H1 (cell line): ENCODE results near the gene MAP1B. TPM values are rescaled to one million over a fixed set of nuclear protein-coding genes. Genes with fewer than 3 reads are reported as not detected.

Experiments used
- CEBPB ChIP-seq: IDR thresholded peaks from 2 replicates; pipeline ENCODE4 v1.6.1; 2012; ENCODE audit warnings: low read depth, low read length
- CHD7 ChIP-seq: fragments of 300-600 bp; sonication (generic); IDR thresholded peaks from 2 replicates; pipeline ENCODE4 v1.7.1; 2012; ENCODE audit warnings: low read length, moderate library complexity, mild to moderate bottlenecking, inconsistent platforms; ENCODE audit not compliant: insufficient replicate concordance
- FOSL1 ChIP-seq: IDR thresholded peaks from 2 replicates; pipeline ENCODE4 v1.6.1; 2011; ENCODE audit warnings: mild to moderate bottlenecking, low read depth, low read length, moderate library complexity; ENCODE audit not compliant: insufficient read depth
- HDAC2 ChIP-seq, 2 experiments: fragments of 300-600 bp in 1 of 2; sonication (generic) in 1 of 2; IDR thresholded peaks; 2 replicates each; pipeline ENCODE4 v1.6.1; 2011 to 2012; ENCODE audit warnings: low read depth in 2 of 2, low read length in 2 of 2, mild to moderate bottlenecking in 2 of 2, moderate library complexity in 2 of 2, borderline replicate concordance in 1 of 2, inconsistent platforms in 1 of 2
- RAD21 ChIP-seq, 2 experiments: IDR thresholded peaks in 1 of 2; conservative IDR thresholded peaks in 1 of 2; 2 replicates each; pipeline ENCODE4 v1.6.1; 2011; ENCODE audit warnings: low read depth in 2 of 2, low read length in 2 of 2, improper control_type of control experiment in 1 of 2, inconsistent platforms in 1 of 2, mild to moderate bottlenecking in 1 of 2, moderate library complexity in 1 of 2
- polyA plus RNA-seq, 7 experiments: library from polyadenylated mRNA; depleted of rRNA in 3 of 7; stranded (reverse) in 5 of 7; unstranded in 2 of 7; fragments of >200 nt in 5 of 7; fragments of 200-250 nt in 2 of 7; gene quantifications; 1 replicate in 5 of 7; 2 replicates in 1 of 7; 4 replicates in 1 of 7; pipeline versions ENCODE4 v1.2.1 to v1.2.3, GENCODE V29; 2011 to 2013; ENCODE audit warnings: missing spikeins in 2 of 7, mixed read lengths in 2 of 7
- total RNA-seq: library from RNA; stranded (reverse); fragmentation: NEBNext Ultra II Directional; extraction: Animal tissue kit (Norgen Biotek cat#: 25700); gene quantifications from 2 replicates; pipeline ENCODE4 v1.2.1, GENCODE V29; 2021

Gene MAP1B
- total and polyA plus RNA-seq, 2 of the 8 experiments (the other 6 are each of a cell fraction or from before 2014, with no cell fraction given): 24.5 to 120 TPM

GRCh38 chr5:72208324-72208926 lies 101.2 kb downstream of the MAP1B start (continued):
- no peak for TF ChIP-seq CHD7
- no peak for TF ChIP-seq CEBPB
- no peak for TF ChIP-seq HDAC2 (IDR thresholded peaks at IDR 0.05; ENCODE audit: borderline replicate concordance in 1 of 2, low read depth in 2 of 2, low read length in 2 of 2)
- TF ChIP-seq FOSL1: no peak
- TF ChIP-seq RAD21 (IDR thresholded peaks at IDR 0.05 in 1 of 2, conservative IDR thresholded peaks at IDR 0.05 in 1 of 2; ENCODE audit: low read depth in 2 of 2, low read length in 2 of 2): no peak
